G401.6 (cell line): ENCODE results near the gene TFDP2.
"Not testable (repeated sequence)": the region's sequence is repeated elsewhere in the genome, so short reads cannot be mapped to it uniquely, and the experiment has no call there.

Experiments used
- FAIRE-seq: peaks from 2 replicates; lab custom pipeline; 2012; peaks lifted over from hg19 to GRCh38; lab: Jason Lieb, UNC

Gene TFDP2

GRCh38 chr3:142127941-142128658 is 21.2 kb downstream of the TFDP2 start:
- no peak for FAIRE-seq

- FAIRE-seq, result no peak
Observed at GRCh38 chr3:142124243-142124642, 25.1 kb downstream of the TFDP2 start.

GRCh38 chr3:142120707-142121106 is 28.6 kb downstream of the TFDP2 start:
- no peak for FAIRE-seq

- FAIRE-seq, result no peak
Observed at GRCh38 chr3:142118911-142119310, 30.4 kb downstream of the TFDP2 start.

- no peak for FAIRE-seq
Observed at GRCh38 chr3:142117056-142117851, 32.1 kb downstream of the TFDP2 start.

- FAIRE-seq, result no peak
Observed at GRCh38 chr3:142115867-142116668, 33.3 kb downstream of the TFDP2 start.

GRCh38 chr3:142112601-142113000 is 36.7 kb downstream of the TFDP2 start:
- FAIRE-seq, result no peak

GRCh38 chr3:142106548-142106947 is 42.8 kb downstream of the TFDP2 start:
- no peak for FAIRE-seq

- no peak for FAIRE-seq
Observed at GRCh38 chr3:142105991-142106390, 43.4 kb downstream of the TFDP2 start.

GRCh38 chr3:142104763-142105162 is 44.6 kb downstream of the TFDP2 start:
- FAIRE-seq, result no peak

- FAIRE-seq, result no peak
Observed at GRCh38 chr3:142098964-142099363, 50.4 kb downstream of the TFDP2 start.

GRCh38 chr3:142097099-142097843 is 52.1 kb downstream of the TFDP2 start:
- FAIRE-seq, result no peak

- FAIRE-seq, result no peak
Observed at GRCh38 chr3:142095841-142096240, 53.5 kb downstream of the TFDP2 start.

GRCh38 chr3:142088925-142089324 is 60.4 kb downstream of the TFDP2 start:
- not testable (repeated sequence) for FAIRE-seq

GRCh38 chr3:142088522-142088921 is 60.8 kb downstream of the TFDP2 start:
- FAIRE-seq, result no peak

GRCh38 chr3:142087676-142088075 is 61.7 kb downstream of the TFDP2 start:
- FAIRE-seq, result no peak

GRCh38 chr3:142086581-142087090 is 62.7 kb downstream of the TFDP2 start:
- no peak for FAIRE-seq

GRCh38 chr3:142081178-142081577 is 68.2 kb downstream of the TFDP2 start:
- no peak for FAIRE-seq

GRCh38 chr3:142077859-142078500 is 71.4 kb downstream of the TFDP2 start:
- no peak for FAIRE-seq

GRCh38 chr3:142077155-142077858 is 72.0 kb downstream of the TFDP2 start:
- no peak for FAIRE-seq

- FAIRE-seq, result not testable (repeated sequence)
Observed at GRCh38 chr3:142075656-142076055, 73.7 kb downstream of the TFDP2 start.
